COR-L47 (cell line): ENCODE results near the gene XPNPEP1.
"Not testable (repeated sequence)": the region's sequence is repeated elsewhere in the genome, so short reads cannot be mapped to it uniquely, and the experiment has no call there.

ENCODE experiments used
- DNase-seq: peaks from one replicate; lab custom pipeline; 2025; lab: John Stamatoyannopoulos, UW

Gene XPNPEP1

DNA sequence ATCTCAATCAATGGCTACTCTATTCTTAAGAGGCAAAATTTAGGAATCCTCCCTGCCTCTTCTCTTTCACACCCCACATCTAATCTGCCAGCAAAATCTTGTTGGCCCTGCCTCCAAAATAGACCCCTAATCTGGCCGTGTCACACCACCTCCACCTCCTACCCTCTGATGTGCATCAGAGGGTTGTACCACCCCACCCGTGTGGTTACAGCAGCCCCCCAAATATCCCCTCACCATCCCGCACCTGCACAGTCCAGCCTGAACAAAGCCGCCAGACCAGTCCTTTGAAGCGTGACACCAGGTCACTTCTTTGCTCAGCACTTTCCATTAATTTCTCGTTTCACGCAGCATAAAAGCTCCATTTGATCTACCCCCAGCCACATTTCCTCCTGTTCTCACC is 776 bp upstream of the XPNPEP1 start:
- no peak for DNase-seq

DNA sequence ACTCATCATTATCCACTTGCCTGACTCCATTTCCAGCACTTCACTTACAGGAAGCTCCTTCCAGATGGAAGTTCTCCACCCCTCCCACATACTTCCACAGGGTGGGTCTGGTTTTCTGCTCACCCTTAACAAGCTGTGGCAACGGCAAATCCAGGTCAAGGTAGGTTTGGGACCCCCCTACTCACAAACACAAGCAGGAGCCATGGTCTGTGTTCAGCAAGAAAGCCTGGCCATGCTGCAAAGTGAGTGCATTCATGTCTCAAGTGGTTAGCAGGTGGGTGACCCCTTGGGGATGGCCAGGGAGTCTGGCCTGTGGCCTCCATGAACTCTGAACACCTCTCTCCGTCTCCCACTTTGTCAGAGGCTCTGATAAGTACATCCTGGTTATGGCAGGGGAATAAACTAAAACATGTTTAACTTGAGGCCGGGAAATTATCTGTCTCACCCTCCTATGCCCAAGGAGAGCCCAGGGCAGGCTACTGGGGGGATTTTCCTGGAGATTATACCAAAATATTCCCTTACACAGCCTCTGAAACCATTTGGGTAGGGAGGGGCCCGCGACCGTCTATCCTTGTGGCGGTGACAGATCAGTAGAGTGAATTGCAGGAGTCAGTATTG is 844 bp downstream of the XPNPEP1 start:
- no peak for DNase-seq

DNA sequence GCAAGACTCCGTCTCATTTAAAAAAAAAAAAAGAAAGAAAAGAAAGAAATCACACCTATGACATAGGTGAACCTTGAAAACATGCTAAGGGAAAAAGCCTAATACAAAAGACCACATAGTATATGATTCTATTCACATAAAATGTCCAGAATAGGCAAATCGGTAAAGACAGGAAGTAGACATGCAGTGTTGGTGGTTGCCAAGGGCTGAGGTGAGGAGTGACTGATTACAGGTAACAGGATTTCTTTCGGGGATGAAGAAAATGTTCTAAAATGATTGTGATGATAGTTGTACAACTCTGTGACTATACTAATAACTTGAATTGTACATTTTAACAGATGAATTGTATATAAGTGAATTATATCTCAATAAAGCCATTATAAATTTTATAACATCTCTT is 3.3 kb downstream of the XPNPEP1 start:
- no peak for DNase-seq

DNA sequence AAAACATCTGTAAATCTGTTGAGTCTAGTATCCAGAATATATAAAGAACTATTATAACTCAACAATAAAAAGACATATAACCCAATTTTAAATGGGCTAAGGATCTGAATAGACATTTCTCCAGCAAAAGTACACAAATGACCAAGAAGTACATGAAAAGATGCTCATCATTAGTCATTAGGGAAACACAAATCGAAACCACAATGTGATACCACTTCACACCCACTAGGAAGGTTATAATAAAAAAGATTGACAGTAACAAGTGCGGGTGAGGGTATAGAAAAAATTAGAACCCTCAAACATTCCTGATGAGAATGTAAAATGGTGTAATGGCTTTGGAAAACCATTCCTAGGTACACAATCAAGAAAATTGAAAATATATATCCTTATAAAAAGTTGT is 4.1 kb downstream of the XPNPEP1 start:
- DNase-seq = no peak

DNA sequence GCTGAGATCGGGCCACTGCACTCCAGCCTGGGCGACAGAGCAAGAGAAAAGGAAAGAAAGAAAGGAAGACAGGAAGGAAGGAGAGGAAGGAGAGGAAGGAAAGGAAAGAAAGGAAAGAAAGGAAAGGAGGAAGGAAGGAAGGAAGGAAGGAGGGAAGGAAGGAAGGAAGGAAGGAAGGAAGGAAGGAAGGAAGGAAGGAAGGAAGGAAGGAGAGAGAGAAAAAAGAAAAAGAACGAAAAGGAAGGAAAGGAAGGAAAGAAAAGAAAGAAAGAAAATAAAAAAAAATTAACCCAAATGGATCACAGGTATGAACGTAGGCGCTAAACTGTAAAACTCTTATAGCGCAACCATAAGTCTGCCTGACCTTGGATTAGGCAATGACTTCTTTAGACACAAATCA is 4.6 kb downstream of the XPNPEP1 start:
- not testable (repeated sequence) for DNase-seq

DNA sequence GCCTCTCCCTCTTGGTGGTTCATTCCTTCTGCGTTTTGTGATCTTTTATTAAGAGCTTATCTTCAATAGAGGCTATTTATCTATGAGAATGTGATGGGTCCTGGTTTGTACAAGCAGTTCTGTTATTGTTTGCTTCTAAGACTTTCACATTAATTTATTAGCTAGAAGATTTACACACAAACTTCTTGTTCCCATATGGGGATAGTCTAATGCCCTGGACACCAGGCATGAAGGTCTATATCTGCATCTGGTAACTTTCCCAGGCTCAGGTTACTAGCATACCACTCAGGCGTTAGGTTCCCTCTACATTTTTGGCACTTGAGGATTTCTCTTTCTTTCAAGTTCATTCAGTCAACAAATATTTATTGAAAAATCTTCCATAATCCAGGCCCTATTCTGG is 7.7 kb downstream of the XPNPEP1 start:
- DNase-seq = no peak

DNA sequence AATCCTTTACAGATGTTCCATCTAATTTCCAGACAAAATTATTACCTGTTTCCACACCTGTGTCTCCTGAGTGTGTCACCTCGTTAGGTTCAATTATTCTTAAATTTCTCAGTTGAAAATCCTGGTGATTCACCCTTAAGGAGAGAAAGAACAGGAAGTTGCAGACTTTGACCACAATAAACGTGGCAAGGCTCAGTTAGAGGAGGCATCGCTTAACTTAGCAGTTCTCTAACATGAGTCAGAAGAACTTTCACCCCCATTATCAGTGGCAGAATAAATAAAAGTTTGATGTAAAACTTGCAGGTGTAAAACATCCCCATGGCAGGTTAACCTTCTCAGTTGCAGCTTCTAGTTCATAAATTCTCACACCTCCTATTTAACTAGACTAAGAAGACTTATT is 8.3 kb downstream of the XPNPEP1 start:
- DNase-seq = no peak

DNA sequence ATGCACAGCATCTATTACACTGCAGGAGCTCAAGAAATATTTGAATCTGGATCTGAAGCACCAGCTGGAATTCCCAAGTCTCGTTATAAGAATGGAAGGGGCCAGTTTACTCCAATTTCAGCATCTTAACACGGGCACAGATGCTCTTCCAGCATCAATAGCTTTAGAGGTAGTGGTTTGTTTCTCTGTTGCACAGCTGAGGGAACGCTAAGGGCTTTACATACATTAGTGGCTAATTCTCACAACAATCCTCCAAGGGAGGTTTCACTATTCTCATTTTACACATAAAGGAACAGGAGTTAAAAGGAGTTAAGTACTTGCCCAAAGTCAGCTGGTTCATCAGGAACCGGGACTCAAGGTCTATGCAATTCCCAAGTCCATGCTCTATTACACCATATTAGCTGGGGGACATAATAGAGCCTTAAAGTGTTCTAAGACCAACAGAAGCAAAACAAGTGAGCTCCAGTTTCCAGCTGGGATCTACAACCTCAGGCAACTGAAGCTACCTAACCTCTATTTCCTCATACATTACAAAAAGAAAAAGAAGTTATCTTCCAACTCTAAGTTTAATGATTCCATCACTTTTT is 9.9 kb downstream of the XPNPEP1 start:
- no peak for DNase-seq

DNA sequence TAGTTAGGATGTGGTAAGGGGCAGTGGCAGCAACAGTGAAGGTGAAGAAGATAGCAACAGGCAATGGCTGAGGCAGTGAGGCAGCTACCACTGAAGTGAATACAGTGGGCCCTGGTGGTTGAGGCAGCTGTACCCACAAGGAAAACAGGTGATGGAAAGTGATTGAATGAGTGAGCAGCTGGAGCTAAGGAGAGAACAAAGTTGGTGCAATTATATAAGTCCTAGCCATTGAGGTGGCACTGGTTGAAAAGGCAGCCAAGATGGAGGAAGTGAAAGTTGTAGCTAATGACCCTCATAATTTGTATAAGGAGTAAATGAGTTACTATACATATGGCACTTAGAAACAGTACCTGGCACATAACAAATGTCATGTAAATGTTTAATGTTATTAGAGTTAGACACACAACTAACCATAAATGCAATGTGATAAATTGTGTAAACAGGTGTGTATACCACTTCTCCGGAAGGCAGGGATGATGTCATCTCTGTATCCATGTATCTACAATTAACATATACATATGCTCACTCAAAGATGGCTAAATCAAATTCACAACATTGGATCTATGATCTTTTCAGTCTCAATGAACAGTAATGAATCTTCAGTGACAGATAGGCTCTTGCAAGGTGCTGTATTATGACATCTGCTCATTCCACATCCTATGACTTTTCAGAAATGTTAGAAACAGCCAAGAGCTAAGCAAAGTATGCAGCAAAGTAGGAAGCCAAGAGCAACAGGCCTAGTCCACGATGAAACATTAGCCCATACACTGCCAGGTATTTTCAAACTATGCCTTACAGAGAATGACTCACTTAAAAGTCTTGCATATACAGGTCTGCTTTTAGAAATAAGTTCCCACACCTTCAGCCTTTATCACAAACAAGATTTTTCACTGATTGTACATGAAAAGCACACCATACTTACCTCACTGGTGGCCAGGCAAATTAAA is 10.7 kb downstream of the XPNPEP1 start:
- no peak for DNase-seq

DNA sequence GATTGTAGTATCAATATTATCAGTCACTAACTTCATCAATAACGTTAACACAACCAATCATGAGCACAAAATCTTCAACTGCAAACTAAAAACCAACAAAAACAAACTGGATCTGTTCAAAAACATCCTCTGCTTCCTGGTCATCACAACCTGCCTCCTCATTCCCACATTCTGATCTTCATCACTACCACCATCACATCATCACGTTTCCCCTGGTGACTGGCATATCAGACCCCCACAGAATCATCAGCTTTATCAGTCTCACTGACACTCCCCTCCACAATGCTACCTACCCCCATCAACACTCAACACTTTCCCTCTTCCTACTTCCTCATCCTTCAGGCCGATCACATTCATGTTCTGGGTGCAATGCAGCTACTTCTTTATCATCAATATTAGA is 11.4 kb downstream of the XPNPEP1 start:
- DNase-seq = no peak

DNA sequence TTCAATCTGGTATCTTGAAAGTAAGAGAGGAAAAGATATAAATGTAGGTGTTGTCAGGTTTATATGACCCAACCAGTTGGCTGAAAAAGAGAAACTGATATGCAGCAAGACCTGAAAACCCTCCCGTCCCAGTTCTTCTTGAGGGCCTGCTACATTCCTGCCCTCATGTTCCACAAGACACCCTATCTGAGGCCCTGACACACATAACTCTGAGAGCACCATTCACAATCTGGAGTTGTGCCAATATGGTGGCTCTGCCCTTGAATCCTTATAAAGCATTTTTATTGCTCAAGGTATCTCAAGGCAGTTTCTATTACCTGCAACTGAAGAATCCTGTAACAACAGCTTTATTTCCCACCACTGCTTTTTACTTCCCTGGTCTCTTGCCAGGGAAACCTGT is 17.0 kb downstream of the XPNPEP1 start:
- DNase-seq = no peak

DNA sequence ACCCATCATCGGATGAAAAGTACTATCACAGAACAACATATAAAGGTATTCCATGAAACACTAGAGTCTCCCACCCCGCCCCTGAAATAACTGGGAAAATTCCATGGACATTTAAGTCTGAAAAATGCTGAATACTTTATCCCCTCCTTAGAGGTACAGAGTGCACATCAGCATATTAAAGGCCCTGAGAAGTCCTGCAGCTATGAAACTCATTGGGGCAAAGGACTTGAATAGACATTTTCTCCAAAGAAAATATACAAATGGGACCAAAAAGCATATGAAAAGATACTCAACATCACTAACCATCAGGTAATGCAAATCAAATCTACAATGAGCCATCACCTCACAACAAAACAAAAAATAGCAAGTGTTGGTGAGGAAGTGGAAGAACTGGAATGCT is 18.9 kb downstream of the XPNPEP1 start:
- no peak for DNase-seq

DNA sequence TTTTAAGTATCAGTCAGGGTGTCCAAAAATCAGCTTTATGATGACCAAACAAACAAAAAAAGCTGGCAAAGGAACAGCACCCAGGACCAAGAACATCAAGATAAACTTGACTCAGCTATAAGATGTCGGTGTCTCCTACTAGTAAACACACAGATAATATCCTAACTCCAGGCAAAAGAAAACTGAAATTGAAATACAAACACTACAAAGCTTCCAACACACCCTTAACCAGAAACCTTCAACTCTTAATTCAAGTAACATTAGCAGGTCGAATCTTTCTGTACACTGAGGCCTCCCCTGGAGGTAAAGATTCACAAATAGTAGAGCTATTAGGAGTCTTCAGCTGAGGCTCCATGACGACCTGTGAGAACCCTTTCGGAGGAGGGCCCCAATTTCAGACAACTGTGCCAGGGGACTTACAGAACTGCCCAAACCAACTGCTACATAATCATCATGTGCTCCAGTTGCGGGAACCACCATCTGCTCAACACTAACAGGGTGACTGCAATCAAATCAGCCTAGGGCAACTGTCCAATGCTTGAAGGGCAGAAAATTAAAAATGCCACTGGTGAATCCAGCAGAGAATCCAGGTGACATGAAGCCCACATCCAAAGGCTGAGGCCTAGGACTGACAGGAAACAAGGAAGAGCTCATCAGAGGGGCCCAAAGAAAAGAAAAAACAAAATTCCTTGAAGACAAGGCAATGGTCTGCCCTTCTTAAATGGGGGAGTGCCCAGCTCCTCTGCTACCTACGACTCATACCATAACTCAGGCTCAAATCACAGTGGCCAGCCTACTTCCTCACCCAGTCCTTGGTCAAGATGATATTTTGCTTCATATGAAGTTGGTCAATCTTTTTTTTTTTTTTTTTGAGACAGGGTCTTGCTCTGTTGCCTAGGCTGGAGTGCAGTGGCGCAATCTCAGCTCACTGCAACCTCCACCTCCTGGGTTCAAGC is 20.0 kb downstream of the XPNPEP1 start:
- DNase-seq = no peak

DNA sequence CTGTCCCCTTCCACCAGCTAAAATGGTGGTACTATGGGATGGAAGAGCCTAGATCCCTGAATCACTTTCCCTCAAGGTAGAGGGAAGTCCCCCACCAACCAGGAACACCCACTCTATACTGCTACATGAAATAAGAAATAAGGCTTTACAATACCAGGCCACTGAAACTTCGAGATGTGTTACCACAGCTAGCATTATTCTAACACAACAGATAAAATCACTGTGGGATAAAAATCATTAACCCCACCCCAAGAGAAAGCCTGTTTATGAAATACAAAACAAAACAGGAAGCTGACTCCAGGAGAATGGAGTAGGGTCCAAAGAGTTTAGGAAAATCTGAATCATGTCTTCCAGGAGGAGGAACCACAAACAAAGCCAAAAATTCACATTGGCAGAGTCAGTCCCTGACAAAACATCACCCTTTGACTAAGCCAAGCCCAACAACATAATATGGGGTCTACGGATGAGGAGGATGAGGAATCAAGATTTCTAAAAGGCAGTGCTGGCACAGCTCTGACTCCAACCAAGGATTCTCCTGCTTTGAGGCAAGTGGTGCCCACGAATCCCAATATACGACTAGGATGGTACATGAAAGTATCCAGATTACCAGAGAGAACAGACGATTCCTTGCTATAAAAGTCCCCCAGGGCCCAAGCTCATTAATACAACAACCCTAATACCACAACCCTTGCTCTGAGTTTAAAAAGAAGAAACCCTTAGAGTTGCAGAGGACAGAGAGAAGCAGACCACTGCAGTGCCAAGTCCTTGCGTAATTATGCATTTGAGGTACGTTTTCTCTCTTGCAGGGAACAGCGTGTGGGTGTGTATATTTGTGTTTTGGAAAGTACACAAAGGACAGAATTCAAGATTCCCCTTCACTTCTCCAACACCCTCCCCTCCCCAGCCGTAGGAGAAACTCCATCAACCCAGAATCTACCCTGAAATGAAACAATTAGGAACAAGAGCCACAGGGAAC is 23.7 kb downstream of the XPNPEP1 start:
- DNase-seq = no peak

DNA sequence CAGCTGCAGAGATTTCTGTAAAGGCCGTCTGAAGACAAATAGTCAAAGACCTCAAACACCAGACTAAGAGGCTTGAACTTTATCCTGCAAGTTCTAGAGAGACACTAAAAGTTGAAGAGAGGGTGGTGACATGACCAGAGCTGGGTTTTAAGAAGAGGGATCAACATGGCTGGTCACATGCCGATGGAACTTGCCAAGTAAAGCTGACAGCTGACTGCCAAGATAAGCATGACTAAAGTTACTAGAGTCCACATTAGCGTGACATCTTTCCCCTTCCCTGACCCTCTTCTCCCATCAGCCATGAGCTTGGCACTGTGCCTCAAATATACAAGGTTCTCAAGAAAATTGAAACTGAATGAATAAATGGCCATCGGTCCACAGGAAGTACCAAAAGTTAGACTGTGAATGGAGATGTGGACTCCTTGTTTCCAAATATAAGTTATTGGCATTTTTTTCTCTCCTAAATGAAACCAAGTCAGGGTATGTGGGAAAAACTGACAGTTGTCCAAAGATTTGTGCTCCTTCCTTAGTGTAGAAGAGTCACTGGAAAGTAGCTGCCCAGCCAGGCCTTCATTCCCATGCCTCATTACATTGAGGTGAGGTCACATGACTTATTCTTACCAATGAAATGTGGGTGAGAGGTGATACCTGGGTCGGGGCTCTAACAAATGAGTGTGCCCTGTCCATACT is 24.5 kb downstream of the XPNPEP1 start:
- DNase-seq = no peak

DNA sequence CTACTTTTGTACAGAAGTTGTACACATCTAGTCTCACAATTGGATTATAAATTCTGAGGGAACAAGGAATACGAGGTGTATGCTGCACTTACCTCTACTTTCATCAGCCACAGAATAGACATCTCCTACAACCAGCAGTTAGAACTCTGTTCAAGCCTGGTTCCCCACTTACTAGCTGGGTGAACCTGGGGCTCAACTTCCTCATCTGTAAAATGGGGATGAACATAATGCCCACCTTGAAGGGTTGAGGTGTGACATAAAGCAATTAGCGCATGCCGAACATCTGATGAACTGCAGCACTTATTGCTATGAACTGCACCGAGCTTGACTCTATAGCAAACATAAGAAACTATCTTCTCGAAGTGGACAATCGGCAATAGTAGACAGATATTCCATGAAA is 25.3 kb downstream of the XPNPEP1 start:
- no peak for DNase-seq

DNA sequence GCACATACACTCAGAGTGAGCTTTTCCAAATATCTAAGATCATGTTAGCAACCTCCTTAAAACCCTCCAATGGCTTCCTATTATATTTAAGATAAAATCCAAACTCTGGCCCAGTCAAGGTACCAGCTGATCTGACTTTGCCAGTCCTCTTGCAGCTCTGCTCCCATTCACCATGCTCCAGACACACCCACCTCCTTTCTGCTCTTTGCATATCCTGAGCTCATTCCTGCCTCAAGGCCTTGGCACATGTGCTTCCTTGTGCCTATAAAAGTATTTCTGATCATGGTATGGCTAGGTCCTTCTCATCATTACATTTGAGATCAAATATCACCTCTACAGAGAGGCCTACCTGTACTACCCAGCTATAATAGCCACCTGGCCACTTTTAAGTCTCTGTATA is 27.5 kb downstream of the XPNPEP1 start:
- no peak for DNase-seq

DNA sequence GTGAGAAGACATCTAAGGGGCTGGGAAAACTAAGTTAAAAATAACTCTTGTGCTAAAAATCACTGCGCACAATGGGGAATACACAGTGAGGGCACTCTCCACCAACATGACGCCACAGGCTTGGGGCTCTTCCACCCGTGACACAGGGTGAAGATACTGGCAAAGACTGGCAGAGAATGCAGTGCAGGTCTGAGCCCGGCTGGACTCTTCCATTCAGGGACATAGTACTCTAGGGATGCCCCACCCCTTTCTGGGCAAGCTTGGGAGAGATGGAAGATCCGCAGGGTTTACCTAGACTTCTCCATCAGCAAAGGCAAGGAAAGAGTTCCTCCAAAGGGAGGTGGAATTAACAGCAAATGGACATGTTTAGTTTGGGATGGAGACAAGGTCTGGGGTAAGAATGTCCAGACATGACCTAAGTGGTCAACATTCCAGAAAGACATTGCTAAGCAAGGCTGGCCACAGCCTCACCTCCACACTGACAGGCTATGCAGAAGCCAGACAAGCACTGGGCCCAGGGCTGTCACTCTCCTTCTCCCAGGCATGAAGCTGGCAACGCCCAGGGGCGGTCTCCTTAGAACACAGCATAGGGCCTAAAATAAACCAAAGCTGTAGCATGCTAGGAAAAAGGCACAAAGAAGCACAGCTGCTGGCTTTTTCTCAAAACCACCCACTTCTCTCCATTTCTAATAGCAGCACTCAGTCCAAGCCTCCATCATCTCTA is 28.1 kb downstream of the XPNPEP1 start:
- DNase-seq = no peak

DNA sequence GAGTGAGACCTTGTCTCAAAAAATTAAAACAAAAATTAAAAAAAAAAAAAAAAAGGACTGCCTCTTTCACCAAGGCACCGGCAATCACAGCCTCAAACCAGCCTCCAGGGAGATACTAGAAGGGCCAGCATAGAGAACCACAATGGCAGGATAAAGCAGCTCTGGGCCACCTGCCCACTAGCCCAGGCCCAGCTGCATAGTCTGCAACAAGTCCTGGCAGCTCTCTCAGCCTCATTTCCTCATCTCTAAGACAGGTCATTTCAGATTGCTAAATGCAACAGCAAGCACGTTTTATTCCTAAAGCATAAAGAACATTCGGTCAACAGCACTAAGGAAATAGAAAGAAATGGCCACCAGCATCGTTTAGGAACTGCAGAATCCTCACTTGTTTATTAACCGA is 28.8 kb downstream of the XPNPEP1 start:
- DNase-seq = no peak

DNA sequence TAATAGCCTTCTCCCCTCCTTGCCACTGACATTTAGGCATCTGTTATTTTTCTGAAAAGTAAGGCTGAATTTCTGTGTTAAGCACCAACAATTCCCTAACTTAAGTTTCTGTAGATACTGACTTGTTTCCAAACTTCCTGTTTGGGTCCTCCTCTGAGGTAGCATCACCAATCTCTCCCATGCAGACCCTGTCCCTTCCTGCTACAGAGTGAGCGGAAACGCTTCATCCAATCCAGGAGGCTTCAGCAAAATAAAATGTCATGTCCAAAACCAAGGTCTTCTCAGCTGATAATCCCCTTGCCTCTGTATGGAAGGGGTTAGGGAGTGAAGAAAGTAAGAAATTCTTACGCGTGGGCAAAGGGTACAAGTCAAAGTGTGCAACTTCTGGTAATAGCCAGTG is 29.9 kb downstream of the XPNPEP1 start:
- DNase-seq = no peak
